Activated CD4-positive, alpha-beta T cell treated with anti-CD3 and anti-CD28 coated beads, Interleukin-2, Interleukin-4, amounts not matched to agents 100 ng/mL and 50 ng/mL, durations not matched to agents 16 hours and 8 hours (primary cell): ENCODE measurements around the gene TOMM20L.
"Not testable (repeated sequence)": the region's sequence is repeated elsewhere in the genome, so short reads cannot be mapped to it uniquely, and the experiment has no call there.

Source experiments
- DNase-seq: peaks from one replicate; pipeline ENCODE4 v3.0.0-alpha.2; 2020; ENCODE audit warnings: low spot score

Gene TOMM20L

GRCh38 chr14:58395812-58396788, at the start of gene TOMM20L:
TOMM20L (plus strand) TSS chr14:58395930; CDS start chr14:58395958, 28 bp downstream.
- DNase-seq: peak; percentile 78

GRCh38 chr14:58353516-58354299, 42.0 kb upstream of the TOMM20L start:
- DNase-seq: no peak

- no peak for DNase-seq
Measured at GRCh38 chr14:58354808-58355207, 40.9 kb upstream of the TOMM20L start.

GRCh38 chr14:58356268-58356667, 39.5 kb upstream of the TOMM20L start:
- no peak for DNase-seq

- DNase-seq: not testable (repeated sequence)
Measured at GRCh38 chr14:58362272-58362671, 33.5 kb upstream of the TOMM20L start.

- DNase-seq: peak; percentile 11
Measured at GRCh38 chr14:58362798-58363412, 32.8 kb upstream of the TOMM20L start.

- DNase-seq: no peak
Measured at GRCh38 chr14:58364316-58364715, 31.4 kb upstream of the TOMM20L start.

GRCh38 chr14:58367296-58367695, 28.4 kb upstream of the TOMM20L start:
- DNase-seq: no peak

- no peak for DNase-seq
Measured at GRCh38 chr14:58368956-58369355, 26.8 kb upstream of the TOMM20L start.

GRCh38 chr14:58376791-58377190, 18.9 kb upstream of the TOMM20L start:
- no peak for DNase-seq

- no peak for DNase-seq
Measured at GRCh38 chr14:58390830-58391229, 4.9 kb upstream of the TOMM20L start.

GRCh38 chr14:58395562-58395811, 243 bp upstream of the TOMM20L start:
- DNase-seq: no peak

GRCh38 chr14:58397156-58397555, 1.4 kb downstream of the TOMM20L start:
- DNase-seq: no peak

GRCh38 chr14:58398495-58398894, 2.8 kb downstream of the TOMM20L start:
- DNase-seq: no peak

GRCh38 chr14:58398895-58399294, 3.2 kb downstream of the TOMM20L start:
- no peak for DNase-seq

GRCh38 chr14:58401587-58401986, 5.9 kb downstream of the TOMM20L start:
- DNase-seq: no peak

- no peak for DNase-seq
Measured at GRCh38 chr14:58408681-58409215, 13.0 kb downstream of the TOMM20L start.

GRCh38 chr14:58414845-58415244, 19.1 kb downstream of the TOMM20L start:
- no peak for DNase-seq

GRCh38 chr14:58415636-58416547, 20.2 kb downstream of the TOMM20L start:
- no peak for DNase-seq

- DNase-seq: not testable (repeated sequence)
Measured at GRCh38 chr14:58416934-58417333, 21.2 kb downstream of the TOMM20L start.

- peak; percentile 49 for DNase-seq
Measured at GRCh38 chr14:58426670-58427280, 31.0 kb downstream of the TOMM20L start.
